ENCODE results near the gene RPS4Y2. TPM values are rescaled to one million over a fixed set of nuclear protein-coding genes. Genes with fewer than 3 reads are reported as not detected.

Gene RPS4Y2
- total RNA-seq, 1 donor from 2014 or later, result not detected

DNA sequence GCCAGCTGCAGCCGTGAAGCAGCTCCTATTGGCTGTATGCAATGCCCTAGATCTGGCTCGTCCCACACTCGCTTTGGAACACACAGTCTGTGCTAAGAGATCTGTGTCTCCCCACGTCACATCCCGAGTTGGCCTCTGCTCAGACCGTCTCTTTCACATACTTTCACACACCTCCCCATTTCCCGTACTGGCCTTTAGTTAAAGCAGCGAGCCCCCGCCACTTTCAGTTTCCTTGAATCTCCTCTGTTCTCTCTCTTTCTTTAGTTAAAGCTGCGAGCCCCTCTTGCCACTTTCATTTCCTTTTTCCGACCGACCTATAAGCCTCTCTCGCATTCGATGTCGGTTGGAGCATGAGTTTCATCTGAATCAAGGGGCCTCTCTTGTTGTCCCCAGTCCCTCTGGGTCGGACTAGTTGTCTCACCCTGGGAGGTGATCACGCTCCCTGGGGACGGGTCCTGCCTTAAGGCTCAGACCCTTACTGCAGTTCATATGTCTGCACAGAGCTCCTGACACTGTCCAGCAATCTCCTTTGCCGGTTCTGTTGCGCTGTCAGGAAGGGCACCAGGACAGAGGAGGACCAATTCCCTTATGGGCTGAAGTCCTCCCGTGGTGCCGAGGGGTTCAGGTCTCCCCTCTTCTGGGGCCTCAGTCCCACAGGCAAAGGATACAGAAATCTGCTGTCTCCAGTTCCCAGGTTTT is 42.6 kb downstream of the RPS4Y2 start:
- DNase-seq (ENCODE audit: extremely low spot score, unreplicated experiment), result no peak
- Mint-ChIP-seq H3K4me1 (ENCODE audit: unreplicated experiment) (no peaks in the 10 kb centered on the region), H3K36me3 (no peaks in the 10 kb centered on the region), H3K27ac (no peak overlapping the region), H3K4me3 (no peak overlapping the region), H3K9me3 (no peaks in the 10 kb centered on the region), H3K27me3 (no peaks in the 10 kb centered on the region)
- TF ChIP-seq, protein P1, sequence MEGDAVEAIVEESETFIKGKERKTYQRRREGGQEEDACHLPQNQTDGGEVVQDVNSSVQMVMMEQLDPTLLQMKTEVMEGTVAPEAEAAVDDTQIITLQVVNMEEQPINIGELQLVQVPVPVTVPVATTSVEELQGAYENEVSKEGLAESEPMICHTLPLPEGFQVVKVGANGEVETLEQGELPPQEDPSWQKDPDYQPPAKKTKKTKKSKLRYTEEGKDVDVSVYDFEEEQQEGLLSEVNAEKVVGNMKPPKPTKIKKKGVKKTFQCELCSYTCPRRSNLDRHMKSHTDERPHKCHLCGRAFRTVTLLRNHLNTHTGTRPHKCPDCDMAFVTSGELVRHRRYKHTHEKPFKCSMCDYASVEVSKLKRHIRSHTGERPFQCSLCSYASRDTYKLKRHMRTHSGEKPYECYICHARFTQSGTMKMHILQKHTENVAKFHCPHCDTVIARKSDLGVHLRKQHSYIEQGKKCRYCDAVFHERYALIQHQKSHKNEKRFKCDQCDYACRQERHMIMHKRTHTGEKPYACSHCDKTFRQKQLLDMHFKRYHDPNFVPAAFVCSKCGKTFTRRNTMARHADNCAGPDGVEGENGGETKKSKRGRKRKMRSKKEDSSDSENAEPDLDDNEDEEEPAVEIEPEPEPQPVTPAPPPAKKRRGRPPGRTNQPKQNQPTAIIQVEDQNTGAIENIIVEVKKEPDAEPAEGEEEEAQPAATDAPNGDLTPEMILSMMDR (conservative IDR thresholded peaks at IDR 0.05), result no peak

DNA sequence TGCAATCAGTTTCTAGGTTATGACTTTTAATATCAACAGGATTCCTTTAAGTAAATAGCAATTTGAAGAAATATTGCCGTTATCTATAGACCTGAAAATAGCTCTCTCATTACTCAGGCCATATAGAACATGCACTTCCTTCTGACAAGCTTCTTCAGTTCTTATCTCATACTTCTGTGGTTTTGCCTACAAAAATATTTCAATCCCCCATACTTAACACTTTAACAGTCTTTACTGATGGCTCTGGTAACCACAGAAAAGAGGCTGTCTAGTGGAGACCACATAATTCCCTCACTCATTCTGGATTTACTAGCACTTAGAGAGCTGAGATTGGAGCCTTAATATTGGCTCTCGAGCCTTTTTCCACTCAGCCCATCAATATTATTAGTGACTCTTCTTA is 46.8 kb downstream of the RPS4Y2 start:
- H3K9me3 Mint-ChIP-seq, result no peaks in the 10 kb centered on the region
- TF ChIP-seq, protein P1 (conservative IDR thresholded peaks at IDR 0.05), result no peak
- no peaks in the 10 kb centered on the region for H3K27me3 Mint-ChIP-seq
- no peaks in the 10 kb centered on the region for H3K36me3 Mint-ChIP-seq
- no peak for DNase-seq (ENCODE audit: extremely low spot score, unreplicated experiment)
- no peak overlapping the region for H3K4me3 Mint-ChIP-seq
- no peak overlapping the region for H3K27ac Mint-ChIP-seq
- H3K4me1 Mint-ChIP-seq (ENCODE audit: unreplicated experiment), result no peaks in the 10 kb centered on the region

DNA sequence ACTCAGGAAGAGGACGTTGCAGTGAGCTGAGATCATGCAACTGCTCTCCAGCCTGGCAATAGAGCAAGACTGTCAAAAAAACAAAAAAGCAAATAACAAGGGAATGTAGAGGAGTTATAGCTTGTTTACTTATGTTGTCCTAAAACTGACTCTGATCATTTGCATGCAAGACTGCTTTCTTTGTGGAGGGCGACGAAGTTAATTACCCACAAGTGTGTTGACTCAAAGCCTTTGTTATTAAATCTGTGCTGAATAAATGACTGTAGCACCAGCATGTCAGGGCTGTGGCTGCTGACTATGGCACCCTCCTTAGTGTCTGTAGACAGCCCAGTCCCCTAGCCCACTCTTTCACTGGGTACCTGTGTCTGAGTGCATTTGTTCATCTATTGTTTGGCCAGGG is 50.3 kb downstream of the RPS4Y2 start:
- Mint-ChIP-seq H3K27me3 (no peaks in the 10 kb centered on the region), H3K4me3 (no peak overlapping the region), H3K4me1 (ENCODE audit: unreplicated experiment) (no peaks in the 10 kb centered on the region), H3K9me3 (no peaks in the 10 kb centered on the region), H3K36me3 (no peaks in the 10 kb centered on the region), H3K27ac (no peak overlapping the region)
- DNase-seq (ENCODE audit: extremely low spot score, unreplicated experiment), result no peak
- TF ChIP-seq, protein P1 (conservative IDR thresholded peaks at IDR 0.05), result no peak

DNA sequence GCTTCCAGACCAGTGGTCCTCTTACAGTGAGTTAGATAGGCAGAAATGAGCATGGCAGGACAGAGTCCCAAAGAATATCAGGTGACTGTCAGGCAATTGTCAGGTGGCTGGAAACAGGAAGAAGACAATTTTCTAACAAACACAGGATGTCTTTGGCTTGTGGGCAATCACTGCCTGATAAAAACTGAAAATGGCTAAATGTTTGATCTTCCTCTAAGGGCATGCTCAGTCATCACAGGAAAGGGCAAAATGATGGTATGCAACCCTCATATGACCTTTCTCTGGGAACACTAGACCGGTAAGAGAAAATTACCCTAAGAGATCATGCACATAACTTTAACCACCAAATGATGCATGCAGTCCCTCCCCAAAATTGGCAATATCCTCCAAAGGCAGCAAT is 57.6 kb downstream of the RPS4Y2 start:
- Mint-ChIP-seq H3K27me3 (no peaks in the 10 kb centered on the region), H3K36me3 (no peaks in the 10 kb centered on the region), H3K27ac (no peak overlapping the region), H3K9me3 (no peaks in the 10 kb centered on the region), H3K4me1 (ENCODE audit: unreplicated experiment) (no peaks in the 10 kb centered on the region), H3K4me3 (no peak overlapping the region)
- TF ChIP-seq, protein P1 (conservative IDR thresholded peaks at IDR 0.05), result no peak
- no peak for DNase-seq (ENCODE audit: extremely low spot score, unreplicated experiment)

DNA sequence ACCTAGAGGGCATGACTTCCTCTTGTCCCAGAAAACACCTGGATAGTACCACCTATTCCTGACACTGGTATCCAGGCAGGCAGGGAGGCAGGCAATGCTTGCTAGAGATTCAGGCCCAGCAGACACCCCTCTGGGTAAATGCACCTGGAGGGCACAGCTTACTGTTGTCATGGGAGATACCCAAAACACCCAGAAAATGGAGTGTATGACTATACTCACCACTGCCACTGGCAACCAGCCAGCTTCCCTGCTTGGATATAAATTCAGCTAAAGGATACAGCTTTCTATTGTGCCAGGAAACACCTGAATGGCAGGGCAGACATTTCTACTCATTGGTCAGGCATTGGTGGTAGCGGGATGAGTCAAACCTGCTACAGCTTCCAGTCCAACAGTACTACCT is 58.9 kb downstream of the RPS4Y2 start:
- Mint-ChIP-seq H3K36me3 (no peaks in the 10 kb centered on the region), H3K27ac (no peak overlapping the region), H3K9me3 (no peaks in the 10 kb centered on the region), H3K27me3 (no peaks in the 10 kb centered on the region), H3K4me1 (ENCODE audit: unreplicated experiment) (no peaks in the 10 kb centered on the region), H3K4me3 (no peak overlapping the region)
- TF ChIP-seq, protein P1 (conservative IDR thresholded peaks at IDR 0.05), result no peak
- no peak for DNase-seq (ENCODE audit: extremely low spot score, unreplicated experiment)
